Effector CD8-positive, alpha-beta T cell (primary cell): ENCODE results near the gene IL1RN.

Source experiments
- DNase-seq: peaks from one replicate; lab custom pipeline; 2025; lab: John Stamatoyannopoulos, UW

Gene IL1RN

GRCh38 chr2:113103277-113103676 lies 24.1 kb upstream of the IL1RN start:
- no peak for DNase-seq

- DNase-seq = no peak
Measured at GRCh38 chr2:113104054-113104611, 23.3 kb upstream of the IL1RN start.

- no peak for DNase-seq
Measured at GRCh38 chr2:113105047-113105785, 22.2 kb upstream of the IL1RN start.

GRCh38 chr2:113111121-113111520 lies 16.3 kb upstream of the IL1RN start:
- DNase-seq = no peak

GRCh38 chr2:113111823-113112287 lies 15.5 kb upstream of the IL1RN start:
- DNase-seq = no peak

GRCh38 chr2:113112441-113112840 lies 15.0 kb upstream of the IL1RN start:
- no peak for DNase-seq

- no peak for DNase-seq
Measured at GRCh38 chr2:113112871-113113270, 14.5 kb upstream of the IL1RN start.

DNA sequence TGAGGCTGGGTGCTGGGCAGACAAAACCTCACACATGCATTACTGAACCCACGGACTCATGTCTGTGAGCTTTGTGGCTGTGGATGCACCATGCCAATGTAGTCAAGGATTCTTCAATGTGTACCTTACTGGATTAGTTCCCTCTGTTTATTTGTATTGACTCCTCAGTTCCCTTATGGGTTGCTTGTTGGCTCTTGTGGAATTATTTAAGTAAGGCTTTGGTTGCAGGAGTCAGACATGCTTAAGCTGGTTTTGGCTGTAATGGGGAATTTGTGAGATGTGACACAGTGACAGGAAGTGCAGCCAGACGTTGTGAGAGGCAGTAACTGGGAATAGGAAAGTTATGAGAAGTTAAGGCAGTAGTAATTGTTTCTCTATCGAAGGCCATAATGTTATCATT lies 13.6 kb upstream of the IL1RN start:
- DNase-seq = no peak

DNA sequence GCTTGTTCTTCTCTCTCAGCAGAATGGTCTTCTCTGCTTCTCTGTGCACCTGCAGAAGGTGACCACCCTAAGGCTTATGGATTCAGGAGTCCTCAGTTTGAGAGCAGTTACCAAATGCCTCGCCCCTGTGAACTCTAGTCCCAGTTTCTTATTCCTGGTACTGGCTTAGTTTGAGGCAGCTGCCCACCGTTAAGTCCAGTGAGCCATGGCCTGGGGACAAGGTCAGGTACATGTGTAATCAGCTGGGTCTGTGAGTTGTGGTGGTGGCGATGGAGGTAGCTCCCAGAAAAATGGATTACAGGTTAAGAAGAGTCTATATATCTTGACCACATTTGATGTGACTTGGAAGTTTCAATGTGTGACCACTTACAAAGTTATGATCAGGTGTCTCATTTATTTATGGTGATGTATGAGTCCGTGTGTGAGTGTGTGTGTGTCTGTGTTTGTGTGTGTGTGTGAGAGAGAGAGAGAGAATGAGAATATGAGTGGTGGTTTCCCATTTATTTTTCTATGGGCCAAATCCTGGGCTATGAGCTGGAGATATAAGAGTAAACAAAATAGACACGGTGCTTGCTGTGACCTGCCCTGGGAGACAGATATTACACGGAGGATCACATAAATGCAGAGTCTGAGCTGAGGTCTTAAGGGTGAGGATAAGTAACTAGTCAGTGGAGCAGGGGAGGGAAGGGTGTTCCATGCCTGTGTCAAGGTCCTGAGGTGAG lies 13.0 kb upstream of the IL1RN start:
- DNase-seq = no peak

- DNase-seq = no peak
Measured at GRCh38 chr2:113114996-113115395, 12.4 kb upstream of the IL1RN start.

DNA sequence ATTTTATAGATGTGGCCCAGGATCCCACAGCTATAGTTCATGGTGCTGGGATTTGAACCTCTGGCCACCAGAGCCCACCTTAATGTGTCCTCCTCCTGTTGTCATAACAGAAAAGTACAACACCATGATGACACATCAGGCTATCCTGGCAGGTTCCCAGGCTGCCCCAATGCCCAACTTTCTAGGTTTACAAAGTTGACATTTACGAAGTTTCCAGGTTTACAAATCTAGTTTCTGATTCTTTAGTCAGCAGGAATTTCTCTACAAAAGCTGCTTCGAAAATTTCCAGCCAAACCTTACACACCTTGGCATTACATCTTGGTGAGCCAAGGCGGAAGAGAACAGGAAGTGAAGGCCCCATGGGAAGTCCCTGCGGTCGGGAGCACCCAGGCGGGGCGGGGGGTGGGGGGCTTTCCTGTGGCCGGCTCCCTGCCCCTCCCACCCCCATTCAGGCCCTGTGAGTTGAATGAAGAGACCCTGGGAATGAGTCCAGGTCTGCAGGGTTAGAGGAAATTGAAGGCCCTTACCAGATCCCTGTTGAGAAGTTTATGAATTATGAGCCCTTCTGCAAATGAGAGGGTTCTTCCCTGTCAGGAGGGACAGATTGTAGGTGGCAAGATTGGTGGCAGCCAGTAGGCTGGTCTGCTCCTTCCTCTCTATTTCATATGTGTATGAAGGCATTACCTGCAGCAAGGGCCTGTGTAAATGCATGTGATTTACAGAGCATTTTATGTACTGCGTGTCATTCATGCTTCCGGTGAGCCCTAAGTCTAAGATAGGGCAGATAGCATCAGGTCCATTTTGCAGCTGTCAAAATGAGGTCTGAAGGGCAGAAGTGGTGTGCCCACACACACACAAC lies 11.1 kb upstream of the IL1RN start:
- DNase-seq = no peak

DNA sequence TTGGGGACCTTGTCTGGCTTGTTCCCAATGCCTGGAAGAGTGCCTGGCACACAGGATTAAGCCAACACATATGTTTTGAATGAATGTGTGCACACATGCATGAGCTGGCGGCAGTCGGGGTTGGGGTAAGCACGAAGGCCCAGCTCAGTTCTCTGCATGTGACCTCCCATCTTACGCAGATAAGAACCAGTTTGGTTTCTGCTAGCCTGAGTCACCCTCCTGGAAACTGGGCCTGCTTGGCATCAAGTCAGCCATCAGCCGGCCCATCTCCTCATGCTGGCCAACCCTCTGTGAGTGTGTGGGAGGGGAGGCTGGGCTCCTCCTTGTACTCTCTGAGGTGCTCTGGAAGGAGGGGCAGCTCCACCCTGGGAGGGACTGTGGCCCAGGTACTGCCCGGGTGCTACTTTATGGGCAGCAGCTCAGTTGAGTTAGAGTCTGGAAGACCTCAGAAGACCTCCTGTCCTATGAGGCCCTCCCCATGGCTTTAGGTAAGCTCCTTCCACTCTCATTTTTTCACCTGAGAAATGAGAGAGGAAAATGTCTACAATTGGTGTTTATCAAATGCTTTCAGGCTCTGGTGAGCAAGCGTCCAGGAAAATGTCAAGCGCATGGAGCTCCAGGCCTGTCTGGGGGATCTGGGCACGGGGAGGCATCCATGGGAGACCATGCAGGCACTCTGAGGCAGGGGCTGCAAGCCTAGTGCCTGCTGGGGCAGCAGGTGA lies 9.7 kb upstream of the IL1RN start:
- no peak for DNase-seq

GRCh38 chr2:113118263-113118657 lies 9.1 kb upstream of the IL1RN start:
- no peak for DNase-seq

- no peak for DNase-seq
Measured at GRCh38 chr2:113119111-113119510, 8.3 kb upstream of the IL1RN start.

DNA sequence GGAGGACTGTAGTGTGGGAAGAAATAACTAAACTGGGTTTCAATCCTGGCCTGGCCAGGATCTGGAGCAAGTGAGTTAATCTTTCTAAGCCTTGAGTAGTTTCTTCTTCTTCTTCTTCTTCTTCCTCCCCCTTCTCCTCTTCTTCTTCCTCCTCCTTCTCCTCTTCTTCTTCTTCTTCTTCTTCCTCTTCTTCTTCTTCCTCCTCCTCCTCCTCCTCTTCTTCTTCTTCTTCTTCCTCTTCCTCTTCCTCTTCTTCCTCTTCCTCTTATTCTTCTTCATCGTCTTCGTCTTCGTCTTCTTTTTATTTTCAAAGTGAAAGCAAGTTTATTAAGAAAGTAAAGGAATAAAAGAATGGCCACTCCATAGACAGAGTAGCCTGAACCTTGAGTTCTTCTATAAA lies 6.5 kb upstream of the IL1RN start:
- no peak for DNase-seq

DNA sequence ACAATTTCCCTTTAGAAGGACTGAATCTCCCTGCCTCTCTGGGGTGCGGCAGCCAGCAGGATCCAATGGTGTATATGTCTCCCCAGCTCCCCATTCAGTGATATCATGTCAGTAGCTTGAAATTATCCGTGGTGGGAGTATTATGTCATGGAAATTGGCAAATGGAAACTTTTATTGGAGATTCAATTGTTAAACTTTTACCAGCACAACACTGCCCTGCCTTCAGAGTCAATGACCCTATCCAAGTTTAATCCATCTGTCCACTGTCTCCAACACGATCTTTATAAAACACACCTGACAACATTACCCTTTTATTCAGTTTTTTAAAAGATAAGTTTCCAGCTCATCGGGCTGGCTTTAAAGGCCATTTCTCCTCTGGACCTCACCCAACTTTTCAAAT lies 5.0 kb upstream of the IL1RN start:
- no peak for DNase-seq

DNA sequence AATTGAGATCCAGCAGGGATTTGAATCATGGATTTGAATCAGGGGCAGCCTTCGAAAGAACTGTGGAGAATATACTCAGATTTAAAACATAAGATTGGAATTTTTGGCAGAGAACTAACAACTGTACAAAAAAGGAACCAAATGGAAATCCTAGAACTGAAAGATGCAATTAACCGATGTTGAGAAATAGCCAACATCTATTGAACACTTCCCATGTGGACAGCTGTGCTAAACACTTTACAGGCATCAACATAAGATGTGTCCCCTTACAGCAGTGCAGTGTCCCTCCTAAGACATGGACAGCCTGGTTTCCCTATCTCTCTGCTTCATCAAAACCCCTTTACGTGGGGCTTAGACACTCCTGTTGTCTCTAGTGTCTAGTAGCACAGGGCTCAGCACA lies 3.7 kb upstream of the IL1RN start:
- no peak for DNase-seq

DNA sequence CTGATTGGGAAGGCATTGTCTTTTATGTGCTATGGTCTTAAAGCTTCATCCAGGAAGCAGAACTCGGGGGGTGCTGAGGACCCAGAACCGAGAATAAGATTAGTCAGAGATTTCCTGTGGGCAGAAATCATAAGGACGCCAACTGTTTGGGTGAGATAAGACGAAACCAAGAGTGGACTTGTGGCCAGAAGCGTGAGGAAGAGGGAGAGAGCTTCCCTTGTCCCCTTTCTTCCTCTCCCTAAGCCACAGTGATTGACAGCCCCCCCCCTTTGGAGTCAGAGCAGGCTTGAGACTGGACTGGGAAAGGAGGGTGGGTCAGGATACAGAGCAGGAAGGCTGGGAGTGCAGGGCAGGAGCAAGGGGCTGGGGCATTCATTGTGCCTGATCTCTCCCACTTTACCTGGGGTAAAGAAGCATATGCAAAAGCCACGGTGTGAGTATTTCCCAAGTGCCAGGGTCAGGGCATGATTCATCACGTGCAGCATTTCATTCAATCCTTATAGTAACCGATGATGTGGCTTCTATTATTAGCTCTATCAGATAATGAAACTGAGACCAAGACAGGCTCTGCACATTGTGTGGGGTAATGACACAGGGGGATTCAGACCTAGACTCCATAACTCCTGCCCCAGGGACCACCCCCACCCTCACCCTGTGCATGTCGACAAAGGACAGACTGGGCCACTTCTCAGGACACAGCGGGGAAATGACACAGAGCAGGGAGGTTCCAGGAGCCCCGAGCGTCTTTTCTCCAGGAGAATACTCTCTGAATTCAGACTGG lies 3.0 kb upstream of the IL1RN start:
- no peak for DNase-seq

DNA sequence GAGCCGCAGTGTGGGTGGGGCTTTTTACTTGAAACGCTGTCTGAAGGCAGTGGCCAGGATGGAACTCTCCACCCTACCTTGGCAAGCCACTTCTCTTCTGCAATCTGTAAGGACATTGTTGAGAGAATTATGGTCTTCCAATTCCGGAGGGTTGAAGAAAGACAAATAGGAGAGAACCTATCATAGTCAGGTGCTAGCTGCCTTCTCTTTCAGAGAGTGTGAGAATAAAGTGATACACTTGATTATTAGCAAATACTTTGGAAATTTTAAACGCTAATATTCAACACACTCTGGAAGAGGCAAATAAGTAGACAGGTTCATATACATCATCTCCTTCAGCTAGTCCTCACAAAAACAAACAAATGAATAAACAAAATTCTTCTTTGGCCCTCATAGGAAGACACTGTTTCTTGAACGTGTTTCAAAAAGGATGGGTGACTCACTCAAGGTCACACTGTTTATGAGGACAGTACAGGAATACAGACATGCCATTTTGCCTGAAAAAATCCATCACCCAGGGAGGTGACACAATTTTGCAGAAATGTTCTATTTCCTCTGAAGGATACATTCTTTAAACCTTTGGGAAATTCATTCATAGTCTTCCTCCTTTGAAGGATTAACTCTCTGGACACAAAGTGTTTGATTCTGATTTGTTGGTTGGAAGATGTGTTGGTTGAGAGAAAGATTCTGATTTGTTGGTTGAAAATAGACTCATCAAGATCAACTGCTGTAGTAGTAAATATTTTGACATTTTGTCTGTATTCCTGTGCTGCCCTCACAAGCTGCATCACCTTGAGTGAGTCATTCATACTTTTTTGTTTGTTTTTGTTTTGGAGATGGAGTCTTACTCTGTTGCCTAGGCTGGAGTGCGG lies 2.2 kb upstream of the IL1RN start:
- DNase-seq = no peak
